ENCODE results near the gene LHCGR. TPM values are rescaled to one million over a fixed set of nuclear protein-coding genes. Genes with fewer than 3 reads are reported as not detected.

Gene LHCGR
- total and polyA plus RNA-seq, 8 donors, result 0.25 to 0.92 (median 0.43) TPM; not detected in 5

GRCh38 chr2:48768669-48769068, 13.1 kb upstream of the LHCGR start:
- no peak overlapping the region for H3K27ac ChIP-seq
- H3K4me3 ChIP-seq, result no peak overlapping the region
- intact Hi-C loops (cut with DNase I; ENCODE audit: low total_unique reads), result no loop called here
- TF ChIP-seq POLR2A (IDR thresholded peaks at IDR 0.05) (no peak), CTCF (IDR thresholded peaks at IDR 0.05) (no peak), EP300 (IDR thresholded peaks at IDR 0.05) (no peak), POLR2AphosphoS5 (IDR thresholded peaks at IDR 0.05) (no peak)
- H3K4me1 ChIP-seq, result no peaks in the 10 kb centered on the region
- DNase-seq, result peak in 1 of 2 donors; percentile 10
- no peaks in the 10 kb centered on the region for H3K36me3 ChIP-seq
- no peaks in the 10 kb centered on the region for H3K27me3 ChIP-seq
- 53 to 66% (median 57%) methylated on average over 3 of the region's 3 CpGs for WGBS, 5 donors
- H3K9me3 ChIP-seq, result no peaks in the 10 kb centered on the region

- Histone ChIP-seq H3K4me3 (no peak overlapping the region), H3K4me1 (no peaks in the 10 kb centered on the region), H3K27ac (no peak overlapping the region), H3K9me3 (peaks cover 0 to 4% (median 0%) of the 10 kb centered on the region in 4 donors), H3K36me3 (no peaks in the 10 kb centered on the region), H3K27me3 (no peaks in the 10 kb centered on the region)
- 46 to 54% (median 49%) methylated on average over 5 to 8 of the region's 8 CpGs for WGBS, 5 donors
- intact Hi-C loops (cut with DNase I; ENCODE audit: low total_unique reads), result no loop called here
- no peak for TF ChIP-seq CTCF (IDR thresholded peaks at IDR 0.05)
- no peak for TF ChIP-seq EP300 (IDR thresholded peaks at IDR 0.05)
- TF ChIP-seq POLR2A (IDR thresholded peaks at IDR 0.05), result no peak
- TF ChIP-seq POLR2AphosphoS5 (IDR thresholded peaks at IDR 0.05), result no peak
- DNase-seq, result peak in 1 of 2 donors; percentile 6
Measured at GRCh38 chr2:48767330-48767729, 11.8 kb upstream of the LHCGR start.

- Histone ChIP-seq H3K4me3 (no peak overlapping the region), H3K36me3 (no peaks in the 10 kb centered on the region), H3K9me3 (peaks cover 2 to 4% (median 4%) of the 10 kb centered on the region in 4 donors), H3K4me1 (no peaks in the 10 kb centered on the region), H3K27me3 (peaks cover 0 to 4% (median 0%) of the 10 kb centered on the region in 3 donors), H3K27ac (no peak overlapping the region)
- TF ChIP-seq POLR2AphosphoS5 (IDR thresholded peaks at IDR 0.05) (no peak), CTCF (IDR thresholded peaks at IDR 0.05) (no peak), POLR2A (IDR thresholded peaks at IDR 0.05) (no peak), EP300 (IDR thresholded peaks at IDR 0.05) (no peak)
- DNase-seq, result no peak
- intact Hi-C loops (cut with DNase I; ENCODE audit: low total_unique reads), result no loop called here
- 69 to 77% (median 76%) methylated on average over 3 of the region's 3 CpGs for WGBS, 5 donors
Measured at GRCh38 chr2:48760826-48761225, 5.3 kb upstream of the LHCGR start.

- H3K27ac ChIP-seq, result no peak overlapping the region
- no peak for DNase-seq
- intact Hi-C loops (cut with DNase I; ENCODE audit: low total_unique reads), result no loop called here
- H3K9me3 ChIP-seq, result peaks cover 2 to 4% (median 4%) of the 10 kb centered on the region in 4 donors
- H3K4me3 ChIP-seq, result no peak overlapping the region
- TF ChIP-seq EP300 (IDR thresholded peaks at IDR 0.05), result no peak
- TF ChIP-seq POLR2AphosphoS5 (IDR thresholded peaks at IDR 0.05), result no peak
- TF ChIP-seq POLR2A (IDR thresholded peaks at IDR 0.05), result no peak
- no peak for TF ChIP-seq CTCF (IDR thresholded peaks at IDR 0.05)
- 73 to 95% (median 88%) methylated on average over 1 of the region's 1 CpG for WGBS, 5 donors
- H3K36me3 ChIP-seq, result no peaks in the 10 kb centered on the region
- peaks cover 3 to 10% (median 5%) of the 10 kb centered on the region in 4 donors for H3K4me1 ChIP-seq
- H3K27me3 ChIP-seq, result peaks cover 0 to 15% (median 10%) of the 10 kb centered on the region in 3 donors
Measured at GRCh38 chr2:48759682-48760081, 4.2 kb upstream of the LHCGR start.

All from stomach (tissue), 9 donors.